Measurements from ENCODE around the gene RPLP1. TPM values are rescaled to one million over a fixed set of nuclear protein-coding genes. Genes with fewer than 3 reads are reported as not detected.

The RPLP1 gene
- total RNA-seq, 4 donors from 2014 or later: 472 to 728 (median 583) TPM

DNA sequence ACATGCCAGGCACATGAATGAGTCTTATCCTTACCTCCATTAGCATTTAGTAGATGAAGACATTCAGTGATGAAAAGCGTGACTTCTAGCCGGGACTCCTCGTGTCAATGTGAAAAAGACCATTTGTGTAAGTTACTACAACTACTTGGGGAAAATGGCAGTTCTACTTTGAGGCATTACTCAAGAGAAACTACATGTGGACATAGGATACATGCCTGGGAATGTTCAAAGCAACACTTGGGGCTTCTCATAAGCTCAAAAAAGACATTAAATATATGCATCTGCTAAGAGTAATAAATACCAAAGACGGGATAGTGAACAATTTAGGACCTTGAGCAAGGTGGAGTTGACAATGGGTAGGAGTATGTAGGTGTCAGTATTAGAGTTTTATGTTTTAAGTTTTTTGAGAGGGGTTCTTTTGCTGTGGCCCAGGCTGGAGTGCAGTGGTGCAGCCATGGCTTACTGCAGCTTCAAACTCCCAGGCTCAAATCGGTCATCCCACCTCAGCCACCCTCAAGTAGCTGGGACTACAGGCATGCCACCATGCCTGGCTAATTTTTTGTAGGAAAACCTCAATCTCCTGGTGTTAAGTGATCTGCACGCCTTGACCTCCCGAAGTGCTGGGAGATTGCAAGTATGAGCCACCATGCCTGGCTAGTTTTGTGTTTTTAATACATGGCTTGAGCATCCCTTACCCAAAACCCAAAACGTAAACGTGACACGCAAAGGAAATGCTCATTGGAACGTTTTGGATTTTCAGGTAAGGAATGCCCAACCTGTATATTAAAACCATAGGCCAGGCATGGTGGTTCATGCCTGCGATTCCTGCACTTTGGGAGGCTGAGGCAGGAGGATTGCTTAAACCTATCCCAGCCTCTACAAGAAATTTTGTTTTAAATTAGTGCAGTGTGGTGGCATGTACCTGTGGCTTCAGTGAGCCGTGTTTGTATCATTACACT is 3.9 kb downstream of the RPLP1 start:
- TF ChIP-seq, protein P1, sequence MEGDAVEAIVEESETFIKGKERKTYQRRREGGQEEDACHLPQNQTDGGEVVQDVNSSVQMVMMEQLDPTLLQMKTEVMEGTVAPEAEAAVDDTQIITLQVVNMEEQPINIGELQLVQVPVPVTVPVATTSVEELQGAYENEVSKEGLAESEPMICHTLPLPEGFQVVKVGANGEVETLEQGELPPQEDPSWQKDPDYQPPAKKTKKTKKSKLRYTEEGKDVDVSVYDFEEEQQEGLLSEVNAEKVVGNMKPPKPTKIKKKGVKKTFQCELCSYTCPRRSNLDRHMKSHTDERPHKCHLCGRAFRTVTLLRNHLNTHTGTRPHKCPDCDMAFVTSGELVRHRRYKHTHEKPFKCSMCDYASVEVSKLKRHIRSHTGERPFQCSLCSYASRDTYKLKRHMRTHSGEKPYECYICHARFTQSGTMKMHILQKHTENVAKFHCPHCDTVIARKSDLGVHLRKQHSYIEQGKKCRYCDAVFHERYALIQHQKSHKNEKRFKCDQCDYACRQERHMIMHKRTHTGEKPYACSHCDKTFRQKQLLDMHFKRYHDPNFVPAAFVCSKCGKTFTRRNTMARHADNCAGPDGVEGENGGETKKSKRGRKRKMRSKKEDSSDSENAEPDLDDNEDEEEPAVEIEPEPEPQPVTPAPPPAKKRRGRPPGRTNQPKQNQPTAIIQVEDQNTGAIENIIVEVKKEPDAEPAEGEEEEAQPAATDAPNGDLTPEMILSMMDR (IDR thresholded peaks at IDR 0.05; ENCODE audit: low read depth): no peak

DNA sequence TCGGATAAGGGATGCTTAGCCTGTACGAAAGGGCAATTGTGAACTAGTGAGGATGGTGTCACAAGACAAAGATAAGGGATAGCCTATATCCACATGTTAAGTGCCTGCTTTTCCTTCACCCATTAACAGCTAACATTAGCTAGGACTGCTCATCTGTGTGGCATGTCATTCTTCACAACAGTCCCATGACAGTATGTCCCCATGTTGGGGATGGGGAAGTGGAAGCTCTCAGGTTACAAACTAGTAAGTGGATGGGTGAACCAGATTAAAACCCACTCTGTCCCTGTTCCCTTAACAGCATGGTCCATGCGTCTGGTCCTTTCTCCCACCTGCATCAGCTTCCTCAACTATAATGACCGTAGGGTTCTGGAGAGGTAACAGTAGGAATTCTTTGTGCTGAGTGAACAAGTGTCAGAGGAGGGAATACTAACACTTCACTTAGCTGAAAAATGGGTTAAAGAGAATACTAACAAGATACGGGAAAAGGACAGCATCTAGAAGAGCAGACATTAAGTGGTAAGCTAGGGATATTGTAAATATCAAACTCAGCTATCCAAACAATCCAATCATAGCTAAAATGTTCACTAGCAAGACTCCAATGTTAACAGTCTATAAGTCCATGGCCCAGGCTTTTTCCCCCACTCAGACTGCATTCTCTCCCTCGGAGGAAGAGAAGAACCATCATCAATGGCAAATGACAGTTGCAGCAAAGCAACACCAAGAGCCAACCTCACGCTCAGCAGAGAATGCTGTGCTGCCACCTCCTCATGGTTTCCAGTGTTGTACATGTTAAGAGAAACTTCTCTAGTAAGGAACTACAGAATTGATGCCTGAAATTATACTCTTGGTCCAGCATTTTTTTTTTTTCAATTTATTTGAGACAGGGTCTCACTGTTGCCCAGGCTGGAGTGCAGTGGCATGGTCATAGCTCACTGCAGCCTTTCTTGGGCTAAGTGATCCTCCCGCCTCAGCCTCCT is 5.0 kb downstream of the RPLP1 start:
- TF ChIP-seq, protein P1 (IDR thresholded peaks at IDR 0.05; ENCODE audit: low read depth): no peak

DNA sequence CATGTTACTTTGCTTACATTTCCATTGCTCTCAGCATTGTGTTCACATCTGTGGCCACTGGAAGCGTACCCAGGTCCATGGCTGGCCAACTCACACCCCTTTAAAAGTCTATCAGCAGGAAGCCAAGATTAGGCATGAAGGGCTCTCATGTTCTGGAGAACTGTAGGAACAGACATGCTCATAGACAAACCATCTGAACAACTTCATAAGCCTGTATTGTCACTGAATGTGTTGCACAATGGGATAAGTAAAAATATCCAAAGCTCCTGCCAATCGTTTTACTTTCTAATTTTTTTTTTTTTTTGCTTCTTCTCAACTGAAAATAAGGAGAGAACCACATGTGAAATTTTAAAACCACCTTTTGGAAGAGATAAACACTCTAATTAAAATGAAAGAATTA is 6.4 kb downstream of the RPLP1 start:
- TF ChIP-seq, protein P1 (IDR thresholded peaks at IDR 0.05; ENCODE audit: low read depth): no peak

DNA sequence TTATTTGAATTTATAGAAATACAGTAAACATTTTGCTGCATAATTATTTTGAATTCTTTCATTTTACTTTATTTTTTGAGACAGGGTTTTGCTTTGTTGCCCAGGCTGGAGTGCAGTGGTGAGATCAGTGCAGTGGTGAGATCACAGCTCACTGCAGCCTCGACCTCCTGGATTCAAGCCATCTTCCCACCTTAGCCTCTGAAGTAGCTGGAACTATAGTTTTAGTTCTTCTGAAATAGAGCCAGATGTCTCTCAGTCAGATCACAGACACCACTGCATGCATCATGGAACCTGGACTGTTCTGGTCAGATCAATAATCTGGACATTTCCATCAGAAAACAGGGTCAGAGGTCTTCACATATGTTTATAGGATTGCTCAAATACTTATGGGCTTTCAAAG is 7.9 kb downstream of the RPLP1 start:
- TF ChIP-seq, protein P1 (IDR thresholded peaks at IDR 0.05; ENCODE audit: low read depth): no peak

DNA sequence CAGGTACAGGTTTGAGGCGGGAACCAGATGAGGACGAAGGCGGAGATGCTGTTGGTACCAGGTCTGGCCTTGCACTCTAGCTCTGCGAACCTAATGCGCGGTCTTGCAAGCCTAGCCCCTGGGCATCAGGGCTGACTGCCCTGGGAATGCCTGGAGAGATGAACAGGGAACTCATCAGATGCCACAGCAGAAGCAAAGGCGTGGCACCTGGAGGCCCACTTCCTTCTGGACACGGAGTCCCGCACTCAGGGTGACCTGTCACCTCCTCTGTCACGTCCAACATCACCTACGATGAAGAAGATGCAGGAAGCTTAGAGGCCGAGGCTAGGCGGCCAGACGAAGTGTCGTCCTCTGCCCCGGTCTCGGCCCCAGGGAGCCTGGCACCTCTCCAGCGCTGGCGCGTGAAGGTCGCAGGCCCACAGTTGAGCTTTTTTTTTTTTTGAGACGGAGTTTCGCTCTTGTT is 9.4 kb downstream of the RPLP1 start:
- TF ChIP-seq, protein P1 (IDR thresholded peaks at IDR 0.05; ENCODE audit: low read depth): no peak

DNA sequence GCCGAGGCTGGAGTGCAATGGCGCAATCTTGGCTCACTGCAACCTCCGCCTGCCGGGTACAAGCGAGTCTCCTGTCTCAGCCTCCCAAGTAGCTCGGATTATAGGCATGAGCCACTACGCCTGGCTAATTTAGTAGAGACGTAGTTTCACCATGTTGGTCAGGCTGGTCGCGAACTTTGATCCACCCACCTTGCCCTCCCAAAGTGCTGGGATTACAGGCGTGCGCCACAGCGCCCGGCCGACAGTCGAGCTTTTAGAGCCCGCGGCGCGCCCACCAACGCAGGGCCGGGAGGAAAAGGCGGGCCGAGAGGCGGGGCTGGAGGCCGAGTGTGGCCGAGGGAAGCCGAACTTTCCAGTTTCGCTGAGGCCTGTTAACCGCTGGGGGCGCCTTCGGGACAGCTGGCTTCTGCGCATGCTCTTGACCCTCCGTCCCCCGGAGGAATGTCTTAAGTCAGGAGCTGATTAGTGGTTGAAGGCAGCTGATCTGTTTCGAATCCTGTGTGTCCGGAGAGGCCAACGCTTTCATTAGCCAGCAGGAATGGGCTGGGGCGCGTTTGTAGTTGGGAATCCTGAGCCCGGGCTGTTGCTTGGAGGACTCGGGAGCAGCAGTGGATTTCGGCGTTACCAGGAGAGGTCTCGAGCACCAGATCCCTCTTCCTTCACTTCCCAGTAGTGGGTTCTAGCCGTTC is 10.0 kb downstream of the RPLP1 start:
- TF ChIP-seq, protein P1 (IDR thresholded peaks at IDR 0.05; ENCODE audit: low read depth): no peak

All from subcutaneous adipose tissue (tissue), 4 donors.